AG09319 (cell line): ENCODE measurements around the gene LRRFIP2.

Experiments used
- DNase-seq: peaks from one replicate; pipeline ENCODE4 v3.0.0-alpha.2; 2010; ENCODE audit warnings: low read depth; ENCODE audit errors: extremely low read depth
- CTCF ChIP-seq: IDR thresholded peaks from 2 replicates; pipeline ENCODE4 v1.5.1; 2011; ENCODE audit warnings: low read depth, mild to moderate bottlenecking, inconsistent platforms, low read length, moderate library complexity

LRRFIP2 gene

GRCh38 chr3:37039161-37039846 lies 135.1 kb downstream of the LRRFIP2 start:
- TF ChIP-seq CTCF, result no peak
- no peak for DNase-seq

GRCh38 chr3:37037352-37037751 lies 137.0 kb downstream of the LRRFIP2 start:
- DNase-seq, result no peak

GRCh38 chr3:37032961-37033360 lies 141.4 kb downstream of the LRRFIP2 start:
- no peak for TF ChIP-seq CTCF
- DNase-seq, result no peak

More at GRCh38 chr3:37037352-37037751, 137.0 kb downstream of the LRRFIP2 start:
- no peak for TF ChIP-seq CTCF

GRCh38 chr3:37031096-37031682 lies 143.2 kb downstream of the LRRFIP2 start:
- TF ChIP-seq CTCF, result no peak
- no peak for DNase-seq

GRCh38 chr3:37030588-37030987 lies 143.8 kb downstream of the LRRFIP2 start:
- no peak for DNase-seq
- TF ChIP-seq CTCF, result no peak

- no peak for TF ChIP-seq CTCF
- no peak for DNase-seq
Measured at GRCh38 chr3:37029516-37030163, 144.7 kb downstream of the LRRFIP2 start.

- no peak for TF ChIP-seq CTCF
- DNase-seq, result no peak
Measured at GRCh38 chr3:37029111-37029510, 145.3 kb downstream of the LRRFIP2 start.
